Suppressor macrophage (primary cell): Measurements from ENCODE around the gene OBSCN.

Experiments used
- DNase-seq, 4 experiments: peaks; one replicate each; pipeline ENCODE4 v3.0.0-alpha.2; 2020 to 2022

The OBSCN gene

GRCh38 chr1:228358764-228359612 is 151.1 kb downstream of the OBSCN start:
- no peak for DNase-seq

- DNase-seq, result no peak
Measured at GRCh38 chr1:228359613-228360532, 152.0 kb downstream of the OBSCN start.

GRCh38 chr1:228360533-228361313 is 152.9 kb downstream of the OBSCN start:
- DNase-seq, result no peak

GRCh38 chr1:228361314-228362140 is 153.7 kb downstream of the OBSCN start:
- no peak for DNase-seq

- DNase-seq, result no peak
Measured at GRCh38 chr1:228362141-228362883, 154.5 kb downstream of the OBSCN start.

- DNase-seq, result no peak
Measured at GRCh38 chr1:228362884-228363450, 155.1 kb downstream of the OBSCN start.

- no peak for DNase-seq
Measured at GRCh38 chr1:228363686-228364067, 155.8 kb downstream of the OBSCN start.

- DNase-seq, result no peak
Measured at GRCh38 chr1:228364068-228364705, 156.3 kb downstream of the OBSCN start.

- DNase-seq, result no peak
Measured at GRCh38 chr1:228364706-228365213, 156.9 kb downstream of the OBSCN start.

GRCh38 chr1:228365271-228366061 is 157.6 kb downstream of the OBSCN start:
- no peak for DNase-seq

- no peak for DNase-seq
Measured at GRCh38 chr1:228366062-228366865, 158.4 kb downstream of the OBSCN start.

- DNase-seq, result no peak
Measured at GRCh38 chr1:228366866-228367741, 159.3 kb downstream of the OBSCN start.

GRCh38 chr1:228367798-228368791 is 160.3 kb downstream of the OBSCN start:
- no peak for DNase-seq

GRCh38 chr1:228368801-228369607 is 161.2 kb downstream of the OBSCN start:
- no peak for DNase-seq
